GM10266 (cell line): Measurements from ENCODE around the gene CCDC149.

Experiments used
- DNase-seq: peaks from one replicate; pipeline ENCODE4 v3.0.0; 2012; ENCODE audit errors: extremely low spot score
- CTCF ChIP-seq: IDR thresholded peaks from 2 replicates; pipeline ENCODE4 v1.5.1; 2012; ENCODE audit warnings: mild to moderate bottlenecking, low read depth; ENCODE audit not compliant: control insufficient read depth, insufficient read depth; ENCODE audit errors: missing control alignments

CCDC149 gene

GRCh38 chr4:24810871-24811631 is 101.8 kb downstream of the CCDC149 start:
- DNase-seq: no peak
- no peak for TF ChIP-seq CTCF

DNA sequence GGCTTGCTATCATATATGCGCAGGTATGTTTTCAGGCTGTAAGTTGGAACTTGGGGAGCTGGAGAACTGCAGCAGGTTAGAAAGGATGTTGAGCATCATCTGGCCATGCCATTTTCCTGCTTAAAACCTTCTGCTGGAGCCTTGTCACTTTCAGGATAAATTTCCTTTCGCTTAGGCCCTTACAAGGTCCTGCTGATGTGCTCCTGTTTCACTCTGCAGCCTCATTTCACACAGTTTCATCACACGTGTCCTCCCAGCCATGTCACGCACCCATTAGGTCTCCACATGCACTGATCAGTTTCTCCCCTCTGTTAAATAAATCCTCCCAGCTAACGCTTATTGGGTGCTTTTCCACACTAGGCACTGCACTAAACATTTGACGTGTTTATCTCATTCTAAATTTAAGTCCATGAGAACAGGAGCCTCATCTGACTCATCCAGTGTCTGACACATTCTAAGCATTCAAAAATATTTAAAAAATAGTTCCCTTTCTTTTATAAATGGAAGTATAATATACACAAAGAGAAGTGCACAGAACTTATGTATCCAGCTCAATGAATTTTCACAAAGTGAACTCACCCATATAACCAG is 102.9 kb downstream of the CCDC149 start:
- no peak for TF ChIP-seq CTCF
- DNase-seq: no peak

DNA sequence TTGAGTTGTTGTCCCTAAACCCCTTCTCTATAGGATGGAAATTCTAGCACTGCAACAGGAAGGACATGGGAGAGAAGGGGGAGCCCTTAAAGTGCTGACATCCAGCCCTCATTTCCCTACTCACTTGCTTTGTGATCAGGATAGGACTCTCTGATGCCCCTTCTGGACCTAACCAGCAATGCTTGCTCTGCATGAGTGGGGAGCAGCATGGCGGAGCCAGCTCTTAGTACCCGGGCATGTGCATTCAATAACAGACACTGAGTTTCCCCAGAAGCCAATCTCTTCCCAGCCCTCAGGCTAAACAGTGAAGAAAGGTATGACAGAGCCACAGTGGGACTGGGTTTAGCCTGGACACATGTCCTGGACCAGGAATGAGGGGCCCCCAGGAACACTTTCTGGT is 103.5 kb downstream of the CCDC149 start:
- DNase-seq: no peak
- no peak for TF ChIP-seq CTCF

- TF ChIP-seq CTCF: no peak
- no peak for DNase-seq
Measured at GRCh38 chr4:24808955-24809354, 103.9 kb downstream of the CCDC149 start.

- TF ChIP-seq CTCF: no peak
- no peak for DNase-seq
Measured at GRCh38 chr4:24808261-24808660, 104.6 kb downstream of the CCDC149 start.

DNA sequence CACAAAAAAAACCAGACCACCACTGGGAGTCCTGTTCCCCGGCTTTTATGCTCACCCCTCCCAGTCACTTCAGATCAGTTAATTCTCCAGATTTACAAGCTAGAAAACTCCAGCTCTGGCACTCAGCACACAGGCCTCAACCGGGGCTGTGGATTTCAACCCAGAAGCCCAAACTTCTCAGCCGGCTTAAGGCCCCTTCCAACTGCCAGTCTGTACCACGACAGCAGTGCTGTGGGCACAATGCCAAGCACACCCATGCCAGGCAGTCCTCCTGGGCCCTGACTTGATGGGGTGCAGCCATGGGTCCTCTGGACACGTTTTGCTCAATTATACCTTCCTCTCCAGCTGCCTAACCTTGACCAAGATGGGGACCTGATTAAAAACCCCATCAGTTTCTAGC is 105.2 kb downstream of the CCDC149 start:
- DNase-seq: no peak
- no peak for TF ChIP-seq CTCF
